A549 treated with ZK216348 at 1 μM for 4 hours (cell line): ENCODE results near the gene WAPL. TPM values are rescaled to one million over a fixed set of nuclear protein-coding genes. Genes with fewer than 3 reads are reported as not detected.

Experiments
- total RNA-seq: library from RNA; stranded (reverse); fragments of 200-300 nt; extraction: Qiagen RNA extraction; gene quantifications from 5 replicates; pipeline ENCODE4 v1.2.3, GENCODE V29; 2022; ENCODE audit warnings: low read depth

Gene WAPL
- 13.0 to 17.8 TPM (median 14.6 TPM) in 5 replicates for total RNA-seq

DNA sequence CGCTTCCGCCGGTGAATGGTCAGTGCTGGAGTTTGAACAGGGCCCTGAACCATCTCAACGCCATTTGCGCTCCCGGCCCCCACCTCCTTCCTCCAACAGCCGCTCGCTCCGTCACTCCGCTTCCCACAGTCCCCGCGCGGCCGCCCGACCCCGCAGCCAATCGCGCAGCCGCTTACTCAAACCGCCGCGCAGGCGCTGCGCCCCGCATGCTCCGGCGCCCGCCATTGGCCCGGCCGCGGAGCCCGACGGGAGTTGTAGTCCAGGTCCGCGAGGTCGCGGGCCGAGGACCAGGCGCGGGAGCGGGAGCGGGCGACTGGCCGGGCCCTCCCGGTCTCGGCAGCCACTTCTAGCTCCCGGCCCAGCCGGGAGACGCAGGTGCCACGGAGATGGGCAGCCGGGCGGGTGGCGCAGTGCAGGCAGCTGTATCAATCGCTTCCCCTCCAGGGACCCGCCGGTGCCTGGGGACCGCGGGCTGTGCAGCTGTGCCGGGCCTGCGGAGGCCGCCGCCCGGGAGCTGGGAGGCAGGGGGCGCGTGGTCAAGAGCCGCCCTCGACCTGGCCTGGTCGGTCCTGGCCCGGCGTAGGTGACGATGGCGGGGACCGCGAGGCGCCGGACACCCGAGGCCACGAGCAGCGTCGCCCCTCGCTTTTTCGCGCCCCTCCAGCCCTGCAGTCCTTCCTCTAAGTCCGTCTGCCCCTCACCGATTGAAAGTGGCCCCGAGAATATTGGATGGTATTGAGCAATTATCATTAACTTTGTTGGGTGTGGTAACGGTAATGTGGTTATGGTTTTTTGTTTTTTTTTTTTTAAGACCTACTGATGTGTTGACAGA is at the start of gene WAPL:
TSS of gene WAPL (minus strand) at position 115 of the 832 bp plus-strand sequence. CDS start 3,723 bp downstream, outside the sequence.

Other genes starting within 250 kb of the WAPL start
- 0.11 to 0.41 TPM (median 0.20 TPM) in 4 of 5 replicates, not detected in the other for gene GRID1, start 155.0 kb downstream of the WAPL start, total RNA-seq
- not detected in 5 replicates for gene OPN4, start 132.8 kb upstream of the WAPL start, total RNA-seq
- gene LDB3, start 146.7 kb upstream of the WAPL start, total RNA-seq: 0.04 to 0.12 TPM (median 0.08 TPM) in 4 of 5 replicates, not detected in the other
- gene BMPR1A, start 234.8 kb upstream of the WAPL start, total RNA-seq: 16.8 to 27.4 TPM (median 23.3 TPM) in 5 replicates